Body of pancreas (tissue), 4 donors: ENCODE data around the gene TGM4. TPM values are rescaled to one million over a fixed set of nuclear protein-coding genes. Genes with fewer than 3 reads are reported as not detected.
A peak's percentile ranks its signal among the peaks of the same experiment; 100 is the strongest.

Source experiments
- ATAC-seq: fragments of 150-250 bp; one replicate; pipeline ENCODE4 v1.9.1; 2016
- DNase-seq, 4 donors: peaks; one replicate each; pipeline ENCODE4 v3.0.0-alpha.2; 2019
- H3K27ac ChIP-seq, 4 donors: fragments of 200-600 bp; sonication (generic); 1 replicate in 3 of 4; 2 replicates in 1 of 4; pipeline versions ENCODE4 v1.5.1 to v1.6.1; 2016 to 2019; ENCODE audit warnings: mild to moderate bottlenecking in 1 of 4, mixed read lengths in 1 of 4, moderate library complexity in 1 of 4
- H3K27me3 ChIP-seq, 2 donors: fragments of 200-600 bp; sonication (generic); one replicate each; pipeline ENCODE4 v1.6.0; 2016; ENCODE audit warnings: mild to moderate bottlenecking in 1 of 2
- H3K36me3 ChIP-seq, 2 donors: fragments of 200-600 bp; sonication (generic); replicated peaks in 1 of 2; 2 replicates each; pipeline ENCODE4 v1.5.1; 2016; ENCODE audit warnings: low read depth in 2 of 2; ENCODE audit not compliant: insufficient read depth in 1 of 2
- H3K4me1 ChIP-seq: fragments of 200-600 bp; sonication (generic); one replicate; pipeline ENCODE4 v1.6.0; 2016
- H3K4me3 ChIP-seq, 2 donors: fragments of 200-600 bp; sonication (generic); 1 replicate in 1 of 2; 2 replicates in 1 of 2; pipeline ENCODE4 v1.5.1; 2016 to 2019
- H3K9me3 ChIP-seq, 3 donors: fragments of 200-600 bp; sonication (generic); 1 replicate in 2 of 3; 2 replicates in 1 of 3; pipeline ENCODE4 v1.5.1; 2016
- POLR2A ChIP-seq, 3 donors: fragments of 450-650 bp; IDR thresholded peaks; one replicate each; pipeline ENCODE4 v1.6.1; 2016; ENCODE audit warnings: antibody characterized with exemption in 3 of 3, mild to moderate bottlenecking in 2 of 3
- WGBS, 2 donors: methylation state at CpG; one replicate each; pipeline ENCODE4 v1.1.5; 2017; 5-methylcytosine and 5-hydroxymethylcytosine counted together
- intact Hi-C: fragments of 100-400 bp; cut with DNase I; formaldehyde crosslinking; loops from one replicate; pipeline ENCODE4 v1.15.1; 2023
- total RNA-seq, 2 donors: library from RNA; depleted of rRNA; stranded (reverse); fragments of >200 nt; gene quantifications; one replicate each; pipeline ENCODE4 v1.1.0, GENCODE V29; 2016
- TF ChIP-seq, protein P1 (sequence below), 7 experiments: fragments of 450-650 bp in 4 of 7; fragments of 200-600 bp in 3 of 7; sonication (generic) in 3 of 7; IDR thresholded peaks; one replicate each; pipeline ENCODE4 v1.5.1; 2016 to 2019; ENCODE audit warnings: antibody characterized with exemption in 7 of 7

TGM4 gene
- total RNA-seq, 2 donors from 2014 or later: not detected

DNA sequence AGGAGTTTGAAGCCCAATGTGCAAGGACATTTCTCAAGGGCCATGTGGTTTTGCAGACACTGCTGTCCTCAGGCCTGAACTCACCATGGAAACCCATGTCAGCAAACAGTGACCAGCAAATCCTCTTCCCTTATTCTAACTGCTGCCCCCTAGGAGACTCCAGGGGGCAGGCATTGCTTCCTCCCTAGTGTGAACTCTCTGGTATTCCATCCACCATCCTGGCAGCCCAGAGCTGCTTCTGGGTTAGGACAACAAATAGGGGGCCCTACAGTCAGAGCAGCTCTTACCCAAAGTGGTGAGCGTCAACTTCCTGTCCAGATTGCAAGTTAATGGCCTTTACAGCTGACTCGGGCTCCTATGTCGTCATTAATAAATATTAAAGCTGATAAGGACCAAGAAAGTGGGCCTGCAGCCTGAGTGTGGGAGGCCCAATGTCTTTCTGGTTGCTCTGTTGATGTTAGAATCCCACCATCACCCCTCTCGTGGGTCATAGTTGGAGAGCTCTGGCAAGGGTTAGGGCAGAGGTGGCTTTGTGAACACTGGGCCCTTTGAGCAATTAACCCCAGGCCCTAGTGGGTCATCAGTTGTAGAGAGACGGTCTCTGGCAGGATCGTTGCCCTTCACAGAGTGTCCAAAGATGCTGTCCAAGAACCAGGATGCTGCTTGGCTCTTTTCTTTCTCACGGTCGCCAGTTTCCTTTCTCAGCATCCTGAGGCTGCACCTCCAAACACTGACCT, 41.5 kb downstream of the TGM4 start:
- no peaks in the 10 kb centered on the region for H3K27me3 ChIP-seq
- DNase-seq: no peak
- no peak for TF ChIP-seq POLR2A (IDR thresholded peaks at IDR 0.05)
- no peaks in the 10 kb centered on the region for H3K9me3 ChIP-seq
- intact Hi-C loops: loop anchor here (5.0 kb wide), 1 partner anchor 384 kb away; no protein-coding TSS in a partner anchor
- ATAC-seq: no peak
- H3K27ac ChIP-seq: no peak overlapping the region
- WGBS, 2 donors: 53 to 61% methylated on average over 8 of the region's 8 CpGs
- H3K4me1 ChIP-seq: no peaks in the 10 kb centered on the region
- H3K36me3 ChIP-seq: no peaks in the 10 kb centered on the region
- no peak overlapping the region for H3K4me3 ChIP-seq

DNA sequence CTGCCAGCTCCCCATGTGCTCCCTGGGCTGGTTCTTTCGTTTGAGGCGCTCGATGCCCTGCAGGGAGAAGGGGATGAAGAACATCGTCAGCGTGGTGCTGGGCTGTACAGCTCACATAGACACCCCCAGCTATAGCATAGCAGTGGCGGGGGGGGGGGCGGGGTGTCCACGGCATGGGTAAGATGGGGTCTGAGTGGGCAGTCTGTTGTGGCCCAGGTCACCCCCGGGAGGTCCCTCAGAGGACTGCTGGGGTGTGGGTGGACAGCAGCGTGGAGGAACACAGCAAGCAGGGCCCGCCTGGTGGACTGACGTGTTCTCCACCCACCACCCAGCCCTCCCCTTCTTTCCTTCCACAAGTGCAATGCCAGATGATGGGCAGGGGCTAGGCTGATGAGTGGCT, 43.7 kb downstream of the TGM4 start:
- H3K27ac ChIP-seq: no peak overlapping the region
- no peaks in the 10 kb centered on the region for H3K9me3 ChIP-seq
- TF ChIP-seq, protein P1, sequence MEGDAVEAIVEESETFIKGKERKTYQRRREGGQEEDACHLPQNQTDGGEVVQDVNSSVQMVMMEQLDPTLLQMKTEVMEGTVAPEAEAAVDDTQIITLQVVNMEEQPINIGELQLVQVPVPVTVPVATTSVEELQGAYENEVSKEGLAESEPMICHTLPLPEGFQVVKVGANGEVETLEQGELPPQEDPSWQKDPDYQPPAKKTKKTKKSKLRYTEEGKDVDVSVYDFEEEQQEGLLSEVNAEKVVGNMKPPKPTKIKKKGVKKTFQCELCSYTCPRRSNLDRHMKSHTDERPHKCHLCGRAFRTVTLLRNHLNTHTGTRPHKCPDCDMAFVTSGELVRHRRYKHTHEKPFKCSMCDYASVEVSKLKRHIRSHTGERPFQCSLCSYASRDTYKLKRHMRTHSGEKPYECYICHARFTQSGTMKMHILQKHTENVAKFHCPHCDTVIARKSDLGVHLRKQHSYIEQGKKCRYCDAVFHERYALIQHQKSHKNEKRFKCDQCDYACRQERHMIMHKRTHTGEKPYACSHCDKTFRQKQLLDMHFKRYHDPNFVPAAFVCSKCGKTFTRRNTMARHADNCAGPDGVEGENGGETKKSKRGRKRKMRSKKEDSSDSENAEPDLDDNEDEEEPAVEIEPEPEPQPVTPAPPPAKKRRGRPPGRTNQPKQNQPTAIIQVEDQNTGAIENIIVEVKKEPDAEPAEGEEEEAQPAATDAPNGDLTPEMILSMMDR (IDR thresholded peaks at IDR 0.05): no peak
- 86 to 89% methylated on average over 10 to 11 of the region's 12 CpGs for WGBS, 2 donors
- ATAC-seq: no peak
- no peaks in the 10 kb centered on the region for H3K4me1 ChIP-seq
- H3K4me3 ChIP-seq: no peak overlapping the region
- no peaks in the 10 kb centered on the region for H3K36me3 ChIP-seq
- H3K27me3 ChIP-seq: no peaks in the 10 kb centered on the region
- intact Hi-C loops: loop anchor here (5.0 kb wide), 1 partner anchor 386 kb away; no protein-coding TSS in a partner anchor
- peak in 1 of 4 donors; percentile 6 for DNase-seq

- WGBS, 2 donors: 77 to 83% methylated on average over 5 to 6 of the region's 6 CpGs
- H3K4me3 ChIP-seq: no peak overlapping the region
- DNase-seq: peak in 1 of 4 donors; percentile 5
- no peaks in the 10 kb centered on the region for H3K4me1 ChIP-seq
- no peaks in the 10 kb centered on the region for H3K36me3 ChIP-seq
- H3K27ac ChIP-seq: no peak overlapping the region
- intact Hi-C loops: loop anchor here (5.0 kb wide), 1 partner anchor 386 kb away; no protein-coding TSS in a partner anchor
- ATAC-seq: no peak
- TF ChIP-seq POLR2A (IDR thresholded peaks at IDR 0.05): no peak
- TF ChIP-seq, protein P1 (IDR thresholded peaks at IDR 0.05): no peak
- H3K27me3 ChIP-seq: no peaks in the 10 kb centered on the region
- H3K9me3 ChIP-seq: no peaks in the 10 kb centered on the region
Measured at GRCh38 chr3:44918581-44918980, 44.2 kb downstream of the TGM4 start.

DNA sequence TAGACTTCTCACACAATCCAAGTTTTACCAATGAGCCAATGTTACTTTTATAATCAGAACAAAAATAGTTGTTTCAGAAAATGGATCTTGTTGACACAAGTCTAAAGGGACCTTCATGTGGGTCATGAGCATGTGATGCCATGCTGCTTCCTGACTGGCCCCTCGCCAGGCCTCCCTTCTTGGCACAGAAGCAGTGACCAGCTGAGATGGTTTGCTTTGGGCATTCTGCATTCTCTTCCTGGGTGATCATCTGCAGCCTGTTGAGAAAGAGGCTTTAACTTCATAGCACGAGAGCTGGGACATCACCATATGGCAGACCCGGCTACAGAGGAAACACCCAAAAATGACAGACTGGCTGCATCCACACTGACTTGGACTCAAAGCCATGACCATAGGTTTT, 45.7 kb downstream of the TGM4 start:
- ATAC-seq: no peak
- no peaks in the 10 kb centered on the region for H3K4me1 ChIP-seq
- intact Hi-C loops: no loop called here
- TF ChIP-seq, protein P1 (IDR thresholded peaks at IDR 0.05): no peak
- DNase-seq: peak in 3 of 4 donors; percentile 18 to 27 (median 19)
- H3K27me3 ChIP-seq: no peaks in the 10 kb centered on the region
- H3K4me3 ChIP-seq: no peak overlapping the region
- no peak overlapping the region for H3K27ac ChIP-seq
- H3K9me3 ChIP-seq: no peaks in the 10 kb centered on the region
- 83 to 93% methylated on average over 3 of the region's 3 CpGs for WGBS, 2 donors
- no peaks in the 10 kb centered on the region for H3K36me3 ChIP-seq

GRCh38 chr3:44923632-44924456, 49.4 kb downstream of the TGM4 start:
- no peak for ATAC-seq
- Histone ChIP-seq H3K36me3 (peaks cover 0 to 3% of the 10 kb centered on the region in 2 donors), H3K27ac (no peak overlapping the region), H3K9me3 (no peaks in the 10 kb centered on the region), H3K4me1 (no peaks in the 10 kb centered on the region), H3K4me3 (no peak overlapping the region), H3K27me3 (no peaks in the 10 kb centered on the region)
- DNase-seq: peak in 1 of 4 donors; percentile 2
- TF ChIP-seq, protein P1 (IDR thresholded peaks at IDR 0.05): no peak
- TF ChIP-seq POLR2A (IDR thresholded peaks at IDR 0.05): no peak
- intact Hi-C loops: no loop called here
- 89% methylated on average over 3 of the region's 3 CpGs for WGBS, 2 donors
